ENCODE results near the gene RNF17. TPM values are rescaled to one million over a fixed set of nuclear protein-coding genes. Genes with fewer than 3 reads are reported as not detected.

Gene RNF17
- total and polyA plus RNA-seq, 8 donors, result 0.10 to 0.16 TPM; not detected in 6

GRCh38 chr13:24718192-24718965 lies 45.6 kb upstream of the RNF17 start:
- DNase-seq, result no peak
- Histone ChIP-seq H3K36me3 (no peaks in the 10 kb centered on the region), H3K4me1 (no peaks in the 10 kb centered on the region), H3K27ac (no peak overlapping the region), H3K9me3 (no peaks in the 10 kb centered on the region), H3K27me3 (no peaks in the 10 kb centered on the region), H3K4me3 (no peak overlapping the region)
- intact Hi-C loops (cut with DNase I), result no loop called here
- ATAC-seq, result no peak
- TF ChIP-seq, protein P1, sequence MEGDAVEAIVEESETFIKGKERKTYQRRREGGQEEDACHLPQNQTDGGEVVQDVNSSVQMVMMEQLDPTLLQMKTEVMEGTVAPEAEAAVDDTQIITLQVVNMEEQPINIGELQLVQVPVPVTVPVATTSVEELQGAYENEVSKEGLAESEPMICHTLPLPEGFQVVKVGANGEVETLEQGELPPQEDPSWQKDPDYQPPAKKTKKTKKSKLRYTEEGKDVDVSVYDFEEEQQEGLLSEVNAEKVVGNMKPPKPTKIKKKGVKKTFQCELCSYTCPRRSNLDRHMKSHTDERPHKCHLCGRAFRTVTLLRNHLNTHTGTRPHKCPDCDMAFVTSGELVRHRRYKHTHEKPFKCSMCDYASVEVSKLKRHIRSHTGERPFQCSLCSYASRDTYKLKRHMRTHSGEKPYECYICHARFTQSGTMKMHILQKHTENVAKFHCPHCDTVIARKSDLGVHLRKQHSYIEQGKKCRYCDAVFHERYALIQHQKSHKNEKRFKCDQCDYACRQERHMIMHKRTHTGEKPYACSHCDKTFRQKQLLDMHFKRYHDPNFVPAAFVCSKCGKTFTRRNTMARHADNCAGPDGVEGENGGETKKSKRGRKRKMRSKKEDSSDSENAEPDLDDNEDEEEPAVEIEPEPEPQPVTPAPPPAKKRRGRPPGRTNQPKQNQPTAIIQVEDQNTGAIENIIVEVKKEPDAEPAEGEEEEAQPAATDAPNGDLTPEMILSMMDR (IDR thresholded peaks at IDR 0.05), result no peak

DNA sequence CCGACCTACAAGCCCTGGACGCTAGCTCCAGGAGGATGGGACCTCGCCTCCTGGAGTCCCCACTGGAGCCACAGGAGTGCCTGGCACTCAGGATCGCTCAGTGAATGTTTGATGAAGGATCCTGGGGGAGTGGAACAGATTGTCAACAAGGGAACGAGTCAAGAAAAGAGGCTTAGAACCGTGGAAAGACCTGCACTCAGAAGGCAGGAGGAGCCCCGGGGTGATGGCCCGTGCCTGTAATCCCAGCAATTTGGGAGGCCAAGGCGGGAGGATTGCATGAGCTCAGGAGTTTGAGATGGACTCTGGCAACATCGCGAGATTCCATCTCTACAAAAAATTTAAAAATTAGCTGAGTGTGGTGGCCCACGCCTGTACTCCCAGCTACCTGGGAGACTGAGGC lies 44.8 kb upstream of the RNF17 start:
- Histone ChIP-seq H3K36me3 (no peaks in the 10 kb centered on the region), H3K27ac (no peak overlapping the region), H3K9me3 (no peaks in the 10 kb centered on the region), H3K27me3 (no peaks in the 10 kb centered on the region), H3K4me3 (no peak overlapping the region), H3K4me1 (no peaks in the 10 kb centered on the region)
- intact Hi-C loops (cut with DNase I), result no loop called here
- ATAC-seq (no peak), DNase-seq (no peak)
- TF ChIP-seq, protein P1 (IDR thresholded peaks at IDR 0.05), result no peak

- no peak overlapping the region for H3K27ac ChIP-seq
- H3K9me3 ChIP-seq, result no peaks in the 10 kb centered on the region
- TF ChIP-seq, protein P1 (IDR thresholded peaks at IDR 0.05), result no peak
- no peak for DNase-seq
- intact Hi-C loops (cut with DNase I), result loop anchor here in 1 of 2 donors (10.0 kb wide), 1 partner anchor 118 kb away; no protein-coding TSS in a partner anchor
- no peak overlapping the region for H3K4me3 ChIP-seq
- no peaks in the 10 kb centered on the region for H3K4me1 ChIP-seq
- H3K36me3 ChIP-seq, result no peaks in the 10 kb centered on the region
- ATAC-seq, result no peak
- H3K27me3 ChIP-seq, result no peaks in the 10 kb centered on the region
Observed at GRCh38 chr13:24723206-24723605, 40.8 kb upstream of the RNF17 start.

GRCh38 chr13:24724714-24725113 lies 39.3 kb upstream of the RNF17 start:
- no peak overlapping the region for H3K27ac ChIP-seq
- H3K4me3 ChIP-seq, result no peak overlapping the region
- intact Hi-C loops (cut with DNase I), result loop anchor here in 1 of 2 donors (10.0 kb wide), 1 partner anchor 120 kb away; no protein-coding TSS in a partner anchor
- no peaks in the 10 kb centered on the region for H3K4me1 ChIP-seq
- no peaks in the 10 kb centered on the region for H3K9me3 ChIP-seq
- DNase-seq (no peak), ATAC-seq (no peak)
- no peaks in the 10 kb centered on the region for H3K36me3 ChIP-seq
- no peaks in the 10 kb centered on the region for H3K27me3 ChIP-seq
- TF ChIP-seq, protein P1 (IDR thresholded peaks at IDR 0.05), result no peak

GRCh38 chr13:24725379-24725778 lies 38.6 kb upstream of the RNF17 start:
- intact Hi-C loops (cut with DNase I), result loop anchor here in 1 of 2 donors (10.0 kb wide), 1 partner anchor 121 kb away; no protein-coding TSS in a partner anchor

More at GRCh38 chr13:24725379-24725778, 38.6 kb upstream of the RNF17 start:
- Histone ChIP-seq H3K36me3 (no peaks in the 10 kb centered on the region), H3K9me3 (no peaks in the 10 kb centered on the region), H3K27ac (no peak overlapping the region), H3K4me3 (no peak overlapping the region), H3K4me1 (no peaks in the 10 kb centered on the region), H3K27me3 (no peaks in the 10 kb centered on the region)
- DNase-seq, result no peak
- TF ChIP-seq, protein P1 (IDR thresholded peaks at IDR 0.05), result no peak
- ATAC-seq, result no peak
